CD1c-positive myeloid dendritic cell (primary cell): Measurements from ENCODE around the gene SH3GL1.
A peak's percentile ranks its signal among the peaks of the same experiment; 100 is the strongest.
"Not testable (repeated sequence)": the region's sequence is repeated elsewhere in the genome, so short reads cannot be mapped to it uniquely, and the experiment has no call there.

ENCODE experiments used
- DNase-seq: peaks from one replicate; pipeline ENCODE4 v3.0.0-alpha.2; 2016; ENCODE audit errors: extremely low spot score

The SH3GL1 gene

DNA sequence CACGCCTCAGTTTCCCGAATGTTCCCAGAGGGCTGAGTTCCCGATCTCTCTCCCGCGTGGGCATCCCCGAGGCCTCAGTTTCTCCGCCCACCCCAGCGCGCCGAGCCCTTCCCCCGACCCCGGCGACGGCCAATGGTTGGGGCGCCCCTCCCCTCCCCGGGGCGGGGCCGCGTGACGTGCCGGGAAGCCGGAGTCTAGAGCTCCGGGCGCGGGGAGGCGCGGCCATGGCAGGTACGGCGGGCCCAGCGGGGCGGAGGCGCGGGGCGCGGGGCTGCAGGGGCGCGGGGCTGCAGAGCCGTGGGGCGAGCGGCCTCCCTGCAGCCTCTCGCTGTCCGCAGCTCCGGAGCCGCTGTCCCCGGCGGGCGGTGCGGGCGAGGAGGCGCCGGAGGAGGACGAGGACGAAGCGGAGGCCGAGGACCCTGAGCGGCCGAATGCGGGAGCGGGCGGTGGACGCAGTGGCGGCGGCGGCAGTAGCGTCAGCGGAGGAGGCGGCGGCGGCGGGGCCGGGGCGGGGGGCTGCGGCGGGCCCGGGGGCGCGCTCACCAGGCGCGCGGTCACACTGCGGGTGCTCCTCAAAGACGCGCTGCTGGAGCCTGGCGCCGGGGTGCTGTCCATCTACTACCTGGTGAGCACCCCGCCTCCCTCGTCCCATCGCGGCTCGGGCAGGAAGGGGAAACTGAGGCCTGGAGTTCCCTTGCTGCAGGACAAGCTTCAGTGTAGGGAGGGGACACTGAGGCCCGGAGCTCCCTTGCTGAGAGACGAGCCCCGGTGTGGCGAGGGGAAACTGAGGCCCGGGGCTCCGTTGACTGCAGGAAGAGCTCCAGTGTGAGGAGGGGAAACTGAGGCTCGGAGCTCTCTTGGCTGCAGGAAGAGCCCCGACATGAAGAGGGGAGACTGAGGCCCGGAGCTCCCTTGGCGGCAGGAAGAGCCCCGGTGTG is 56.7 kb downstream of the SH3GL1 start, which contains the start of gene MPND:
TSS of gene MPND (plus strand) at position 193 of the 938 bp plus-strand sequence. CDS start at position 225, 32 bp downstream.
- peak; percentile 93 for DNase-seq

DNA sequence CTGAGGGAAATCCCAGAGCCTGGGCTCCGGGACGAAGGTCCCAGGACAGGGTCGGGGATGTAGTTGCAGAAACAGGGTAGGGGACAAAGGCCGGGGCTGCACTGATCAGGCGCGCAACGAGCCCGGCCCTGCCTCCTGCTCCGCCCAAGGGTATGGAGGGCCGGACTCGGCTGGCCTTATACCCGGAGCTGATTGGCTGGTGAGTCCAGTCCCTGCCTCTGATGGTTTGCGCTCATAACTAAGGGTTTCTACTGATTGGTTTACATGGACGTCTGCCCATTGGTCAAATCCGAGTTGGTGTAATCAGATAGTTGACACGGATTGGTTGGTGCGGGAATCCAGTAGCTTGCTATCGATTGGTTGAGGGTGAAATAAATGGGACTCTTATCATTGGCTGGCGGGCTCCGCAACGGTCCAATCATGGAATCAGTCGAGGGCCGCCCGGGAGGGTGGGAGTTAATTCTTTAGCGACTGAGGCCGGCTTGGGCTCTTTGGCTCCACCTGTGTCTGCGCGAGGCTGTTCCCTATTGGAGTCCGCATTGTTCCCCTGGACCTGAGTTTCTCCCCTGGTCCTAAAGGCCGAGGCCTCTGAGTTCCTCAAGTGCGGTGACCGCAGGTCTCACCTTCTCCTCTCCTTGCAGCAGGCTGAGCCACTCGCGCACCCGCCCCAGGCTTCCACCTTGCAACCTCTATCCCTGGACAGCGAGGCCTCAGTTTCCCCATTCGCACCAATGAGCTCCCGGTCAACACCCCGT is 57.6 kb downstream of the SH3GL1 start:
- peak; percentile 99 for DNase-seq

DNA sequence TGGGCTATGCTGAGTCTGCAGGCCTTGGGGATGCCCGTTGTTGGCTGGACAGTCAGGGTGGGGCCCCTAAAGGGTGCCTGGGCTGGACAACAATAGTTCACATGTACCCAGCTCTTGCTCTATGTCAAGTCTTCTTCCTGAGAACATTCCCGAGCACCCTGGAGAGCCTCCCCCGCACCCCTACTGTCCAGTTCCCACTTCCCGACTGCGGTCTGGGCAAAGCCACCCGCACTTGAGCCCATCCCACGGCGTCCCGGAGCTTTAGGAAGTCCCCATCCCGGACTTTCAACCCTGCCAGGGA is 58.1 kb downstream of the SH3GL1 start:
- DNase-seq, result no peak

DNA sequence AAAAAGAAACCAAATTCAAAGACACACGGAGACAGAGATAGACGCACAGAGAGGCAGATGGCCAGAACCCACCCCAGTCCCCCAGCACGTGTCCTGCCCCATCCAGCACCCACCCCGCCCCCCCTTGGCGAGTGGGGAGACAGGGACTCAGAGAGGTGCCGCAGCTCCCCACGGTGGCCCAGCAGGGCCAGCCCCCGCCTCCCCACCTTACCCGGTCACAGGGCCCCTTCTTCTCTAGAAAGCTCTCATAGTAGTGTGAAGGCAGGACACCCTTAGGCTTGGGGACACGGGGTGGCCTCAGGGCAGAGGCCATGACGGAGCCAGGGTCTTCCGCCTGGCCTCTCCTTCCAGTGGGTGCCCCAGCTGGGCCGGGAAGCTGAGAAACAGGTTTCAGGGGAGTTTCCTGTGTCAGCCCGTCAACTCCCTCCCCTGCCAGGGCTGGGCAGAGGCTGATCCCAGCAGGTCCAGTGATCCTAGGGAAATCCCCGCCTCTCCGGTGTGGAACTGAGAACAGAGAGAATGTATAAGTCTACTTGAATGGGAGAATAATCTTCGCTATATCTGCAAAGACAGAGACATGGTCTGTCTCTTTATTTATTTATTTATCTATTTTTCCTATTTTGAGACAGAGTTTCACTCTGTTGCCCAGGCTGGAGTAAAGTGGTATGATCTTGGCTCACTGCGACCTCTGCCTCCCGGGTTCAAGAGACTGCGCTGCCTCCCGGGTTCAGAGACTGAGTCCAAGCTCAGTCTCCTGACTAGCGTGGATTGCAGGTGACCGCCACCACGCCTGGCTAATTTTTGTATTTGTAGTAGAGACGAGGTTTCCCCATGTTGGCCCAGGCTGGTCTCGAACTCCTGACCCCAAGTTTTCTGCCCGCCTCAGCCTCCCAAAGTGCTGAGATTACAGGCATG is 61.6 kb downstream of the SH3GL1 start, which contains the start of gene STAP2:
TSS of gene STAP2 (minus strand) at position 387 of the 915 bp plus-strand sequence. CDS start at position 313, 74 bp downstream.
- DNase-seq, result no peak

DNA sequence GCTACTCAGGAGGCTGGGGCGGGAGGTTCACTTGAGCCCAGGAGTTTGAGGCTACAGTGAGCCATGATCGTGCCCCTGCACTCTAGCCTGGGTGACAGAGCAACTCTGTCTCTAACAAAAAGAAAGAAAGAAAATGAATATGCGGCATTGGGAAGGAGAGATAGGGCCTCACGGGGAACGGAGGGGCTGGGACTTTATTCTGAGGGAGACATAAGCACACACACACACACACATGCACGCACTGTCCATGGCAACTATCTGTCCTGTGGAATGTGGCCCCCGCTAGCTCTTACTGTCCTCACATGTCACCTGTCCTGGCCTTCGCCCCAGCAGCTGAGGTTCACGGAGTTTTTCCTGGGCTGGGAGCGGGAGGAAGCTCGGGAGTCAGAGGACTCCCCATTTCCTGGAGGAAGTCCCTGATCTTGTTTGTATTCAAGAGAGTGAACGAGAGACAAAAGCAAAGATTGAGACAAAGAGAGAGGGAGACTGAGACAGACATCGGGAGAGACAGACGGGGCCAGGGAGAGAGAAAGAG is 62.4 kb downstream of the SH3GL1 start:
- DNase-seq, result peak; percentile 12

DNA sequence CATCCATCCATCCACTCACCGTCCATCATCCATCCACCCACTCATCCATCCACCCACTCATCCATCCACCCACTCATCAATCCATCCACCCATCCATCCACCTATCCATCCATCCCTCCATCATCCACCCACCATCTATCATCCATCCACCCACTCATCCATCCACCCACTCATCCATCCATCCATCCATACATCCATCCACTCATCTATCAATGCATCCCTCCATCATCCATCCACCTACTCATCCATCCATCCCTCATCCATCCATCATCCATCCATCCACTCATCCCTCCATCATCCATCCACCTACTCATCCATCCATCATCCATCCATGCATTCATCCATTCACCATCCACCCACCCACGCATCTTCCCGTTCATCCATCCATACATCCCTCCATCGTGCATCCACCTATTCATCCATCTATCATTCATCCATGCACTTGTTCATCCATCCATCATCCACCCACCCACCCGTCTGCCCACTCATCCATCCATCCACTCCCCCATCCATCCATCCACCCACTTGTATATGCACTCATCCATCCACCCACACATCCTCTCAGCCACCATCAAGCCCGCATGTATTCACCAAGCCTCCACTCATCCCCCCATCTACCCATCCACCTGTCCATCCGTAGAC is 65.3 kb downstream of the SH3GL1 start:
- no peak for DNase-seq

DNA sequence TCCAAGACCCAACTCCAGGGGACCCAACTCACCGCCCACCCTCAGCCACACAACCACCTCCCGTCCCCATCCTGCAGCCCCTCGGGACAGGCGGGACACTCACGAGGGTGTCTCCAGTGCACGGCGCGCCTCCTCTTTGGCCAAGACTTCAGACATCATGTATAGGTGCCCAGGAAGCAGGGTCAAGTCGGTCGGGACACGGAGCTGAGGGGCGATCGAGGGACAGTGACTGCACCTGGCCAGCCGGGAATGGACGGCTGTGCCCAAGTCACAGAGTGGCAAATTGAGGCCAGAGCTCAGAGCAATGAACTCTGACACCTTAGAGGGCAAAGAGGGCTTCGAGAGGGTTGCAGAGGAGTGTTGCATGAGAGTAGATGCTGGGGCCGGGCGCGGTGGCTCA is 70.5 kb downstream of the SH3GL1 start:
- no peak for DNase-seq

DNA sequence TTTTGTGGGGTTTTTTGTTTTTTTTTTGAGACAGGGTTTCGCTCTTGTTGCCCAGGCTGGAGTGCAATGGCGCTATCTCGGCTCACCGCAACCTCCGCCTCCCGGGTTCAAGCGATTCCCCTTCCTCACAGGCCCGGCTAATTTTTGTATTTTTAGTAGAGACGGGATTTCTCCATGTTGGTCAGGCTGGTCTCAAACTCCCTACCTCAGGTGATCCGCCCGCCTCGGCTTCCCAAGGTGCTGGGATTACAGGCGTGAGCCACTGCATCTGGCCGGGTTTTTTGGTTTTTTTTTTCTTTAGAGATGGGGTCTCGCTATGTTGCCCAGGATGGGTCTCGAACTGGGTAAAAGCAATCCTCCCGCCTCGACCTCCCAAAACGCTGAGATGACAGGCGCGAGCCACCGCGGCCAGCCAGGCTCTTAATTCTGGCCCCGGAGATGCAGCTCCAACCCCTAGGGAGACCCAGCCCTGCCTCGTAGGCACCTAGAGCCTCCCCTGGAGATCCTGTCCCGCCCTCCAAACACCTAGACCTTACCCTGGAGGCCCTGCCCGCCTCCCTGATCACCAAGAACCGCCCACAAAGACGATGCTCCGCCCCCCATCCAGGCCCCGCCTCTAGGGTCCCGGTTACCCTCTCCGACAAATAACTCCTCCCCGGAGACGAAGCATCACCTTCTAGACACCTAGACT is 71.2 kb downstream of the SH3GL1 start:
- DNase-seq, result not testable (repeated sequence)

DNA sequence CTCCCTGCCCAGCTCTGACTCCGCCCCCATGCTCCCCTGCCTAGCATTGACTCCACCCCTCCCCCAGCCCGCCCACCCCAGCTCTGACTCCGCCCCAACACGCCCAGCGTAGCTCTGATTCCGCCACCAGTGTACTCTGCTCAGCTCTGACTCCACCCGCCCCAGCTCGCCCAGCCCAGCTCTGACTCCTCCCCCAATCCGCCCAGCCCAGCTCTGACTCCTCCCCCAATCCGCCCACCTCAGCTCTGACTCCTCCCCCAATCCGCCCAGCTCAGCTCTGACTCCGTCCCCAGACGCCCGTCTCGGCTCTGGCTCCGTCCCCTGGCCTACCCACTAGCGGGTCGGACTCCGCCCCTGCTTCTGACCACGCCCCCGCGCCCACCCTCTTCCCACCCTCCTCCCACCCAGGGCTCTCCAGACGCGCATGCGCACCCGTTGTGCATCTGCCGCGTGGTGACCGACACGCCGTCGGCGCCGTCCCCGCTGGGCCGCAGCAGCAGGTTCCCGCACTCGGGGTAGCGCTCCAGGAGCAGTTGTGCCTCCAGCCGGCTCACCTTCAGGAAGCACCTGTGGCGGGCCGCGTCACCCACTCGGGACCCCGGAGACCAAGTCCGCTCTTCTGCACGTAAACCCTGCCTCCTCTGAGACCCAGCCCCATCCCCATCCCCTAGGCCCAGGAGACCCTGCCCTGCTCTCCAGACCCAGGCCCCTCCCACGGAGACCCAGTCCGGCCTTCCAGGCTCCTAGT is 71.9 kb downstream of the SH3GL1 start:
- peak; percentile 91 for DNase-seq

DNA sequence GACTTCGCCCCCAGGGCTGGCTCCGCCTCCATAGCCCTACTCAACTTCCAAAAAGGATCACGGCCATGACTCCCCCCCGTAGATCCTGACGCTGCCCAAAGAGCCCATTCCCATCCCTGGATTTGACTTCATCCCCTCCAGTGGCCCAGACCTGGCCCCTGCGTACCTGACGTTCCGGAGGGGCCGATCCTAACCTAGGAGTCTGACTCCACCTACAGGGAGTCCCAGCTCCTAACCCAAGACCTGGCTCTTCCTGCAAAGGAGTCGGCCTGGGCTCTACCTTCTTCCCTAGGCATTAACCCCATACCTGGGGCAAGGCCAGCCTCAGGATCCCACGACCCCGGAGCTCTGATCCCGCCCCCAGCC is 72.5 kb downstream of the SH3GL1 start:
- no peak for DNase-seq

DNA sequence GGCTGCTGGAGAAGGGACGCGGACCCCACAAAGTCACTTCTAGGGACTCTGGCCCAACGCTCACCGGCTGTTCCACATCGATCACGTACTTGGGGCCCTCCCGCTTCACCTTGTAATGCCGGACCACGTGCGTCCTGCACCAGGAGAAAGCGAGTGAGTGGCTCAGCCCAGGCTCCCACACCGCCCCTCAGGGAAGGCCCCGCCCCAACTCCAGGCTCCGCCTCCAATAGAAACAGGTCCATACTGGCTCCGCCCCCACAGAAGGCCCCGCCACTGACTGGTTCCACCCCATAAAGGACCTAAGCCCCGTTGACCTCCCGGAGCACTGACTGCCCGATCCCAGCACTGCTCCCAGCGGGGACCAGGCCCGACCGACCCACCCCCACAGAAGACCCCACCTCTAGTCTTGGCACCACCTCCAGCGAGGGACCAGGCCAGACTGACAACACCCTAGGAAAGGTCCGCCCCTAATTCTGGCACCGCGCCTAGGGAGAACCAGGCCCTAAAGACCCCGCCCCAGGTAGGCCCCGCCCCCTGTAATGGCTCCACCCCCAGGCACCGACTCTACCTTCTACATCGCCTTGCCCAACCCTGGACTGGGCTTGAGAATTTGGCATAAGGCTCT is 73.0 kb downstream of the SH3GL1 start:
- peak; percentile 57 for DNase-seq

DNA sequence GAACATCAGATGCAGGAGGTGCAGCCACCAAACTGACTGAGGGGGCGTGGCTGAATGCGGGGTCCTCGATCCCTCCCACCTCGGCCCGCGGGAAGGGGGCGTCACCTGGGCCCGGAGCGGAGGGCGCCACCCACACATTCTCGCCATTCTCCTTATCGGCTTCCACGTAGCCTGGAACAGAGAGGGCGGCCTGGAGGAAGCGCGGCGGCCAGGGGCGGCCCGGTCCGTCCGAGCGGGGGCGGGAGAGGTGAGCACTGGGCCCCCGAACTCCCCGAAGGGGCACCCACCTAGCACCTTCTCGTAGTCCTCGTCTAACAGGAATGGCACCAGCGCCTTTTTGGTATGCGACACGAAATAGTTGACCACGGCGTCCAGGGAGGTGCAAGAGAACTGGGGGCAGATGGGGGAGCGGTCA is 73.5 kb downstream of the SH3GL1 start:
- no peak for DNase-seq

DNA sequence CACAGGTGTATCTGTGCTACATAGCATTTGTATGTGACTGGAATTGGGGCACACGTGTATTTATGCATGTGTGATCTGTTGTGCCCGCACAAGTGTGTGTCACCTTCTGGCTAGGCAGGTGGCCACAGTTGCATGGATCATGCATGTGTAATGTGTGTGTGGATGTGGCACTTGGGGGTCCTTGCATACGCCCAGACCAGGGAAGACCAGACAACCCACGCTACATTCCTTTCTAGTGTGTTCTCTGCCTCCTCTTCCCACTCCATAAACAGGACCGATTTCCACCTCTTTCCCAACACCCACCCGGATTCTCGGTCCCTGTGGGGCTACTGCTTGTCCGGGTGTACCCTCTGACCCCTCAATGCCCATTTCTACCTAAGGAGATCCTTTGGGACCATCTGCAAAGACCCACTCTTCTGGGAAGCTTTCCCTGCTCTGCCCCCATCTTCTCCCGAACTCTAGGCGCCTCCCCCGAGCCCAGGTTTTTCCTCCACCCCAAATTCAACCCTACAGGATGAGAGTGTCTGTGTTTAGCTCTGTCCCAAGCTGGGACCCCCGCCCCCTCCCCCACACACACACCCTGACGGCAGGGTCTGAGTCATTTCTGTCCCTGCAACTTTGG is 74.0 kb downstream of the SH3GL1 start:
- DNase-seq, result no peak

DNA sequence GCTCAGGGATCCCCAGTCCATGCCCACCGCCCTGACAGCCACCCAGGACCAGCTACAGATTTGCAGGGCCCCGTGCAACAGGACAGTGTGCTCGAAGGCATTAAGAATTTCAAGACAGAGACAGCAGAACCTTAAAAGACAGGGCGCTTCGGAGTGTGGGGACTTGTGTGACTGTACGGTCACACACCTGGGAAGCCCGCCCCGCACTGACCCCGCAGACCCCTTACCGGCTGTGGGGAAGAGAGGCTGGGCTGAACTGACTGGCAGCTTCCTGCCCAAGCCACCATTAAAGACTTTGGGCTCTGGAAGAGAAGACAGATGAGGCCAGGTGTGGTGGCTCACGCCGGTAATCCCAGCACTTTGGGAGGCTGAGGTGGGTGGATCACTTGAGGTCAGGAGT is 76.1 kb downstream of the SH3GL1 start:
- DNase-seq, result no peak

DNA sequence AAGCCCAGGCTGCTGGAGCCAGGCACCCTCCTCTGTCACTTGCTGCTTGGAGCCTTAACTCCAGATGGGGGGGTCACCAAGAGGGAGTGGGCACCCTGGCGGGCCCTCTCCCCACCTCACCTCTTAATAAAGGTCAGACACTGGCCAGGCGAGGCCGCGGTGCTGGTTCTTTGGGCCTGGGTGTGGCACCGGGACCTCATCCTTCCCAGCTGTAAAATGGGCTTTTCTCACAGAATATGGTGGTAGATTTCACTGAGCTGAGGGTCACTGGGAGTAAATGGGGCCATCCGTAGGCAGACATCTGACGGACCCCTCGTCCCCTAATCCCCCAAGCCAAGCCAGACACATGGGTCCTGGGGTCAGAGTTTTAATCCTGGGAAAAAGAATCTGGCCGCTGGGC is 76.7 kb downstream of the SH3GL1 start:
- DNase-seq, result no peak

DNA sequence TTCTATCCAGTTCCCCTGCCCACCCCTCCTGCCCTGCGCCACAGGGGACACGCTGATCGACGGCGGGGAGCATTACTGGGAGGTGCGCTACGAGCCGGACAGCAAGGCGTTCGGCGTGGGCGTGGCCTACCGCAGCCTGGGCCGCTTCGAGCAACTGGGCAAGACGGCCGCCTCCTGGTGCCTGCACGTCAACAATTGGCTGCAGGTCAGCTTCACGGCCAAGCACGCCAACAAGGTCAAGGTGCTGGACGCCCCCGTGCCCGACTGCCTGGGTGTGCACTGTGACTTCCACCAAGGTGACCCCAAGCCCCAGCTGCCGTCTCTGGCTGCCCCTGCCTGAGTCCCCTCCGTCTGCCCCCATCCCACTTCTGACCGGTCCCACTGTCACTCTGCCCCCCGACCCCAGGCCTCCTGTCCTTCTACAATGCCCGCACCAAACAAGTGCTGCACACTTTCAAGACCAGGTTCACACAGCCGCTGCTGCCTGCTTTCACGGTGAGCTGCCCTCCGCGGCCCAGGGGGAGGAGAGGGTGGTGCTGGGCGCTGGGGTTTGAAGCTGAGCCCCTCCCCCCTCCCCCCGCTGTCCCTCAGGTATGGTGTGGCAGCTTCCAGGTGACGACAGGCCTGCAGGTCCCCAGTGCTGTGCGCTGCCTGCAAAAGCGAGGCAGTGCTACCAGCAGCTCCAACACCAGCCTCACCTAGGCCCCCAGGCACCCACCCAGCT is 77.2 kb downstream of the SH3GL1 start:
- no peak for DNase-seq

DNA sequence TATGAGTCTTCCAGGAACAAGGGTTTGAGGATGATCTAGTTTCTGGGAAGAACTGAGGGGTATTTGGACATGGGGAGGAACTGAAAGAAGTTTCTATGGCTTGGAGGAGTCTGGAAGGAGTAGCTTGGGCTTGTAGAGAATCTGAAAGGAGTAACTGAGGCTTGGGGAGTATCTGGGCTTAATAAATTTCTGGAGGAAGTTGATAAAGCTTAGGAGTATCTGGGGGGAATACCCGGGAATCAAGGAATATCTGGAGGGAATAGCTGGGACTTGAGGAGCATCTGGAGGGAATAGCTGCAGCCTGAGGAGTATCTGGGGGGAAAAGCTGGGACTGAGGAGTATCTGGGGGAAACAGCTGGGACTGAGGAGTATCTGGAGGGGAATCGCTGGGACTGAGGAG is 79.9 kb downstream of the SH3GL1 start:
- no peak for DNase-seq

DNA sequence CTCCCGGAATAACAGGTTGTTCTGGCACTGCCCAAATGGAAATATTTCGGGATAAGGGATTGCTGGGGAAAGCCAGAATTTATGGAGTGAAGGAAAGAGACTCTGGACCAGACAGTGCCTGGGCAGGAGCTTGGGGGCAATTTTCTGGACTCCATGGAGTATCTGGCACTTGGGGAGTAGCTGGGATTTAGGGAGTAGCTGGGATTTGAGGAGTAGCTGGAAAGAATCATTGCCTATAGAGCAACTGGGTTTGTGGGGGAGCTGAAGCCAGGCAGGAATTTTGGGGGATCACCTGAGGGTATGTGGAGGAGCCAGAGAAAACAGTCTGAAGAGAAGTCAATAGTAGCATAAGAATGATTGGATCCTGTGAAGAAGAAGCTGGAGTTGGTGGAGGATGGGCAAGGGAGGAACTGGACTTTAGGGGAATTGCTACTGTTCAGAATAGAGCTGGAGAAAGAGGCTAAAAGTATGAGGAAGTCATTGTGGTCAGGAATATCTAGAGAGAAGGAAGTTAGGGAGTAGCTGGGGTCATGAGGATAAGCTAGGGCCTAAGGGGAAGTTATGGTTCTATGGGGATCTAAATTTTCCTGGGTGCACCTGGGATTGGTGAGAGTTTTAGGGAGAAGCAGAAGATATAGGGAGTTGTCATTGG is 81.2 kb downstream of the SH3GL1 start:
- peak; percentile 66 for DNase-seq
